SK-N-MC (cell line): Measurements from ENCODE around the gene FN3K.

ENCODE experiments used
- EZH2 ChIP-seq: fragments of 200-600 bp; sonication (generic); IDR thresholded peaks from one replicate; pipeline ENCODE4 v1.6.1; 2017; ENCODE audit warnings: antibody characterized with exemption
- FOXP2 ChIP-seq: optimal IDR thresholded peaks from 2 replicates; pipeline ENCODE3; 2011; ENCODE audit warnings: mild to moderate bottlenecking, moderate library complexity; ENCODE audit not compliant: insufficient read depth; ENCODE audit errors: extremely low read length, control extremely low read depth
- POLR2AphosphoS5 ChIP-seq: IDR thresholded peaks from 2 replicates; pipeline ENCODE4 v1.6.1; 2012; ENCODE audit warnings: mild to moderate bottlenecking, low read depth, low read length, borderline replicate concordance

DNA sequence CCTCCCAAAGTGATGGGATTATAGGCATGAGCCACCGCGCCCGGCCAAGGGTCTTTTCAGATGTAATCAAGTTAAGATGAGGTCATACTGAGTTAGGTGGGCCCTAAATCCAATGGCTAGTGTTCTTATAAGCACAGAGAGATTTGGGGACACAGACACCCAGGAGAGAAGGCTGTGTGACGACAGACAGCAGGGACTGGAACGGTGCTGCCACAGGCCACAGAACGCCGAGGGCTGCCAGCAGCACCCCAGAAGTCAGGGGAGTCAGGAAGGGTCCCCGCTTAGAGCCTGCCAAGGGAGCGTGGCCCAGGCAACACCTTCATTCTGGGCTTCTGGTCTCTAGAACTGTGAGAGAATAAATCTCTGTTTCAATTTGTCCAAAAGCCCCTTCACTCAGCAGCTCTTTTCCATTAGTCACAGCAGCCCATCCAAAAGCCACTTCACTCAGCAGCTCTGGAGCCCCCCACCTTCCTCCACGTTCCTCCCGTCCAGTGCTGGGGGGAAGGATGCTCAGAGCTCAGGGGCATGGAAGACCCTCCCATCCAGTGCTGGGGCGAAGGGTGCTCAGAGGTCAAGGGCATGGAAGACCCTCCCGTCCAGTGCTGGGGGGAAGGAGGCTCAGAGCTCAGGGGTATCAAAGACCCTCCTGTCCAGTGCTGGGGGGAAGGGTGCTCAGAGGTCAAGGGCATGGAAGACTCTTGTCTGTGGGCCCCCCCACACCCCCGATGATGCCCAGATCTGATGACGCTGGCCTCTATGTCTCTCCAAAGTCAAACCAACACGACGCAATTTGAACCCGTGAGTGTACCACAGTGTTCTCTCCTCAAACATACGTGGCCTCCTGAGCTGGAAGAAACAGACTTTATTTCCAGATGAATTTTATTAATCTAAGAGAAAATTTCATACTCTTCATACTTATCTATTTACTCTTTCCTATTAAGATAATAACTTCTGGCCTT is 48.8 kb upstream of the FN3K start:
- TF ChIP-seq EZH2: no peak
- TF ChIP-seq POLR2AphosphoS5: no peak
- no peak for TF ChIP-seq FOXP2
